Measurements from ENCODE around the gene CSNK1E. TPM values are rescaled to one million over a fixed set of nuclear protein-coding genes. Genes with fewer than 3 reads are reported as not detected.
"Not testable (repeated sequence)": the region's sequence is repeated elsewhere in the genome, so short reads cannot be mapped to it uniquely, and the experiment has no call there.

CSNK1E gene
- total RNA-seq, 2 experiments from 2014 or later: 74.3 to 81.3 TPM

DNA sequence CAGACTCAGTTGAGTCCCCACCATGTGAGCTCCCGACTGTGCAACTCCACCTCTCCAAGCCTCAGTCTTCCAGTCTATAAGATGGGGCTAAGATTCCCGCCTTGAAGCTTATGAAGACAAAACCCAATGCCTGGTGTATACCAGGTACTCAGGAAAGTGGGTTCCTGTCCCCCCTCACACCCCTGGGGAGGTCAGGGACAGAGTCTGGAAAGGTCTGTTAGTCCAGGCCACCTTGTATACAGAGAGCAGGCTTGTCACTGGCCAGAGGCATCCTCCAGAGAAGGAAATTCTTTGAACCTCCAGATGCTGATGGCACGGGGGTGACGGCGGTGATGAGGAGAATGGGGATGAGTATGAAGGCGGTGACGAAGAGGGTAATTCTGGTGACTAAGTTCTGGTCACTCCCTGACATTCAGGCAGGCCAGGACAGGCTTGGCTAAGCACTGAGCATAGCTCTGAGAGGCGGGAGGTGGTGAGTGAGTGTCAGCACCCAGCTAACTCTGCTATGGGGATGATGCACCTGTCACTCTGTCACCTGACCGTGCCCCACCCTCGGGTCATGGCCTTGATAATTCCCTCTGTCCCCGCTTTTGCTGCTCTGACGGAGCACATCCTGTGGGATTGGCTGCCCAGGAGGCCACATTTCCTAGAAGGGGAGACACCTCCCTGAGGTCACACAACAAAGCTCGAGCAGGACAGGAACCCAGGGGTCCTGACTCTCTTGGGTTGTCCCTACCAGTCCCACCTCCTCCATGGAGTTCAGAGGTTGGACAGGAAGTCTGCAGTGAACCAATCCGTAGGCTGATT, 30.9 kb upstream of the CSNK1E start:
- ChIA-PET POLR2A (no interaction called here), CTCF (interaction anchor here (0.6 to 2.1 kb wide), 3 partner anchors 9 to 296 kb away, joined by 3 to 5 read pairs (median 4); no protein-coding TSS in a partner anchor)
- peak overlapping the region; percentile 75 for H3K27ac Mint-ChIP-seq

DNA sequence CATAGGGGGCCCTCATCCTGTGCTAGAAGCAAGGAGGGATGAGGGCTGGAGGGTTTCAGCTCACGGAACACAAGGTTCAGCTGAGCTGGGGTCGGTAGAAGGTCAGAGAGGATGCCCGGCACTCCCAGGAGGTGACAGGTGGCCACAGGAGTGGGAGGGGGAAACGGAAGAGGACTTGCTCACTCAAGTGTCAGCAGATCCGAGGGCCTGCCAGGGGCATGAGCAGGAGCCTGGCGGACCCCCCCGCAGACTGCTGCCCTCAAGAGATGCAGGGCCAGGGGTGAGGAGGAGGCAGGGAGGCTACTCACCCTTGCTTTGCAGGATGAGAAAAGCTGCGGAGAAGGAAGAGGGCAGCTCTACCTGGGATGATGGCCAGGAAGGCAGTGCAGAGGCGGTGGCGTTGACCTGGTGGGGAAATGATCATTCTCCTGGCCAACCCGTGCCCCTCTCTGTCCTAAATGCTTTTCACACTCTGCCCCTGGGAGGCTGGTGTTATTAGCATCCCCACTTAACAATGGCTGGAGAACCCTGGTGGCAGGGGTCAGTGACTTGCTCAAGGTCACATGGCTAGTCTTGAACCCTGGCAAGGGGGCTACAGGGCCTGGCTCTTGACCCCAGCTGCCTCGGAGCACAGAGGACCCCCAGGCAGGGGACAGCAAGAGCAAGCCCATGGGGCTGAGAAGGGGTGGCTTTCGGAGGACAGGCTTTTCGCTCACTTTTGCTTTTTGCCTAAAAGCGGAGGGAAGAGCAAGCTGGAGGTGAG, 30.1 kb upstream of the CSNK1E start:
- Mint-ChIP-seq H3K4me3 (no peak overlapping the region), H3K4me1 (no peaks in the 10 kb centered on the region), H3K9me3 (no peaks in the 10 kb centered on the region), H3K27me3 (no peaks in the 10 kb centered on the region), H3K36me3 (ENCODE audit: low read depth) (no peaks in the 10 kb centered on the region), H3K27ac (no peak overlapping the region)
- CTCF ChIA-PET: interaction anchor here (0.5 to 2.1 kb wide), 2 partner anchors 241 to 295 kb away, joined by 3 to 5 read pairs; no protein-coding TSS in a partner anchor
- POLR2A ChIA-PET: no interaction called here
- DNase-seq: no peak

More for the DNA sequence above, 30.9 kb upstream of the CSNK1E start:
- Mint-ChIP-seq H3K27me3 (no peaks in the 10 kb centered on the region), H3K36me3 (ENCODE audit: low read depth) (no peaks in the 10 kb centered on the region), H3K9me3 (no peaks in the 10 kb centered on the region), H3K4me3 (no peak overlapping the region), H3K4me1 (no peaks in the 10 kb centered on the region)
- no peak for DNase-seq

GRCh38 chr22:38346506-38346905, 29.3 kb upstream of the CSNK1E start:
- no peaks in the 10 kb centered on the region for H3K27me3 Mint-ChIP-seq
- H3K4me1 Mint-ChIP-seq: no peaks in the 10 kb centered on the region
- no peak for DNase-seq
- H3K9me3 Mint-ChIP-seq: no peaks in the 10 kb centered on the region
- ChIA-PET CTCF (interaction anchor here (1.0 kb wide), 1 partner anchor 203 kb away, joined by 3 read pairs; no protein-coding TSS in a partner anchor), POLR2A (no interaction called here)
- no peaks in the 10 kb centered on the region for H3K36me3 Mint-ChIP-seq (ENCODE audit: low read depth)
- H3K27ac Mint-ChIP-seq: no peak overlapping the region
- H3K4me3 Mint-ChIP-seq: no peak overlapping the region

DNA sequence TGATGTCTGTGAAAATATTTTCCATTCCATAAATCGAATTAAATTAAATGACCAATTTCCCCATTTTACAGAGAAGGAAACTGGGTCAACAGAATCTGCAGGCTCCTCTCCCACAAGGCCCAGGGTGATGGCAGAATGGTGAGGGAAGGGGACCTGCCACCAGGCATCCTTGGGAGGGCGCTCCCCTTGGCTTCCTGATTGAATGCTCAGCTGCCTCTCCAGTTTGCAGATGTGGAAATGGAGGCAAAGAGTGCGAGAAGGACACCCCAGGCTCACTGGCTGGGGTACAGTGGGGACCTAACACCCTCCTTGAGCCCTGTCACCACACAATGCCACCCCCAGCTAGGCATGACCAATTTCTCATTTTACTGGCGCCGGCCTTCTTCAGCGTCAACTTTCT, 28.5 kb upstream of the CSNK1E start:
- H3K9me3 Mint-ChIP-seq: no peaks in the 10 kb centered on the region
- no peaks in the 10 kb centered on the region for H3K4me1 Mint-ChIP-seq
- ChIA-PET CTCF (interaction anchor here (1.0 kb wide), 1 partner anchor 202 kb away, joined by 3 read pairs; no protein-coding TSS in a partner anchor), POLR2A (no interaction called here)
- no peaks in the 10 kb centered on the region for H3K36me3 Mint-ChIP-seq (ENCODE audit: low read depth)
- DNase-seq: no peak
- no peak overlapping the region for H3K4me3 Mint-ChIP-seq
- no peak overlapping the region for H3K27ac Mint-ChIP-seq
- H3K27me3 Mint-ChIP-seq: no peaks in the 10 kb centered on the region

- H3K9me3 Mint-ChIP-seq; POLR2A ChIA-PET; H3K4me3 Mint-ChIP-seq; H3K36me3 Mint-ChIP-seq (ENCODE audit: low read depth); H3K4me1 Mint-ChIP-seq; H3K27ac Mint-ChIP-seq: not testable (repeated sequence)
- H3K27me3 Mint-ChIP-seq: peaks cover 13% of the 10 kb centered on the region
- DNase-seq: peak; percentile 1
- CTCF ChIA-PET: interaction anchor here (0.6 to 1.4 kb wide), 3 partner anchors 9 to 288 kb away, joined by 3 to 4 read pairs (median 4); no protein-coding TSS in a partner anchor
Observed at GRCh38 chr22:38339893-38340292, 22.7 kb upstream of the CSNK1E start.

DNA sequence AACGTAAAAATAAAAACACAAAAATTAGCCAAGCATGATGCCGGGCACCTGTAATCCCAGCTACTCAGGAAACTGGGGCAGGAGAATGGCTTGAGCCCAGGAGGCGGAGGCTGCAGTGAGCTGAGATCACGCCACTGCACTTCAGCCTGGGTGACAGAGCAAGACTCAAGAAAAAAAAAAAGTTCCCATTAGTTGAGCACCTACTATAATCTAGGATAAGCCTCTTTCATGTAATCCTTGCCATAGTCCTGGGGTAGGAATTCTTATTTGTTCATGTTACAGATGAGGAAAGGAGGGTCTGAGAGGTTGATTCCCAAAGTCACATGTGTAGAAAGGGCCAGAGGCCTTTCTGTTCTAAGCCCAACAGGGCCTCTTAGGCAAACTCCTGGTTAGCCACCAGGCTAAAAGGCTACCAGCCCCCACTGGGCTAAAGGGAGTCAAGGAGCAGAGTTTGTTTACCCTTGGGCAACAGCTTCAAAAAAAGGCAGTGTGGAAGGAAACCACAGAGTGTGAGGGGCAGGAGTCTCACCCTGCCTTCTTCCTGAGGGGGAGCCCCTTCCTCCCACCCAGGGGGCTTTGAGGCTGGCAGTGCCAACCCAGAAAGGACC, 21.6 kb upstream of the CSNK1E start:
- Mint-ChIP-seq H3K27me3 (peaks cover 18% of the 10 kb centered on the region), H3K36me3 (ENCODE audit: low read depth) (no peaks in the 10 kb centered on the region), H3K9me3 (no peaks in the 10 kb centered on the region), H3K4me1 (peaks cover 6% of the 10 kb centered on the region), H3K27ac (no peak overlapping the region), H3K4me3 (no peak overlapping the region)
- DNase-seq: peak; percentile 4
- ChIA-PET CTCF (interaction anchor here (1.4 kb wide), 1 partner anchor 10 kb away, joined by 4 read pairs; no protein-coding TSS in a partner anchor), POLR2A (no interaction called here)

GRCh38 chr22:38336699-38337098, 19.5 kb upstream of the CSNK1E start:
- Mint-ChIP-seq H3K9me3 (no peaks in the 10 kb centered on the region), H3K27me3 (peaks cover 18% of the 10 kb centered on the region)
- CTCF ChIA-PET: interaction anchor here (0.6 to 0.7 kb wide), 2 partner anchors 91 to 243 kb away, joined by 3 read pairs; no protein-coding TSS in a partner anchor

DNA sequence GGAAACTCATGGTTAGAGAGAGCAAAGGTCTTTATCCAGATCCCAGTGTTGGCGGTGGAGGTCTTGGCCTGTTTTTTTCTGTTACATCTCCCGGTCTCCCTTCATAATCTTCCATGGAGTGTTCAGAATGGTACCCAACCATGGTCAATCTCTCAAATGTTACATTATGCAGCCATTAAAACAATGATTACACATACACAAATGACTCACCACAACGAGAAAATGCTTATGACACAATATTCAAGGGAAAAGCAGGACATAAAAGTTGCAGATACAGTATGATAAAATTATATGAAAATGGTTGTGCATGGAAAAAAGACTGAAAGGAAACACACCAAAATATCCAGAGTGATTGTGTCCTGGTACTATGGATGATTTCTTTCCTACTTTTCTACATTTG, 17.8 kb upstream of the CSNK1E start:
- no peaks in the 10 kb centered on the region for H3K9me3 Mint-ChIP-seq
- DNase-seq: no peak
- CTCF ChIA-PET: no interaction called here
- H3K4me1 Mint-ChIP-seq: peaks cover 6% of the 10 kb centered on the region
- no peak overlapping the region for H3K27ac Mint-ChIP-seq
- POLR2A ChIA-PET: no interaction called here
- peaks cover 18% of the 10 kb centered on the region for H3K27me3 Mint-ChIP-seq
- H3K4me3 Mint-ChIP-seq: peak overlapping the region; percentile 18
- H3K36me3 Mint-ChIP-seq (ENCODE audit: low read depth): no peaks in the 10 kb centered on the region

More at GRCh38 chr22:38336699-38337098, 19.5 kb upstream of the CSNK1E start:
- no peaks in the 10 kb centered on the region for H3K36me3 Mint-ChIP-seq (ENCODE audit: low read depth)
- peak overlapping the region; percentile 56 for H3K4me3 Mint-ChIP-seq
- no peak overlapping the region for H3K27ac Mint-ChIP-seq
- DNase-seq: no peak
- POLR2A ChIA-PET: no interaction called here
- peaks cover 6% of the 10 kb centered on the region for H3K4me1 Mint-ChIP-seq

GRCh38 chr22:38327805-38328204, 10.6 kb upstream of the CSNK1E start:
- Mint-ChIP-seq H3K4me1 (peaks cover 4% of the 10 kb centered on the region), H3K36me3 (ENCODE audit: low read depth) (no peaks in the 10 kb centered on the region), H3K27me3 (no peaks in the 10 kb centered on the region), H3K27ac (no peak overlapping the region), H3K9me3 (no peaks in the 10 kb centered on the region), H3K4me3 (no peak overlapping the region)
- POLR2A ChIA-PET: no interaction called here
- CTCF ChIA-PET: no interaction called here
- DNase-seq: no peak

GRCh38 chr22:38327396-38327795, 10.2 kb upstream of the CSNK1E start:
- CTCF ChIA-PET: no interaction called here
- POLR2A ChIA-PET: no interaction called here
- peaks cover 4% of the 10 kb centered on the region for H3K4me1 Mint-ChIP-seq
- H3K9me3 Mint-ChIP-seq: no peaks in the 10 kb centered on the region
- no peaks in the 10 kb centered on the region for H3K27me3 Mint-ChIP-seq
- H3K4me3 Mint-ChIP-seq: no peak overlapping the region
- DNase-seq: no peak
- H3K36me3 Mint-ChIP-seq (ENCODE audit: low read depth): no peaks in the 10 kb centered on the region
- H3K27ac Mint-ChIP-seq: no peak overlapping the region

- POLR2A ChIA-PET: no interaction called here
- Mint-ChIP-seq H3K4me1 (peaks cover 4% of the 10 kb centered on the region), H3K36me3 (ENCODE audit: low read depth) (no peaks in the 10 kb centered on the region), H3K27me3 (no peaks in the 10 kb centered on the region), H3K4me3 (no peak overlapping the region), H3K27ac (no peak overlapping the region), H3K9me3 (no peaks in the 10 kb centered on the region)
- DNase-seq: no peak
- CTCF ChIA-PET: no interaction called here
Observed at GRCh38 chr22:38325587-38325986, 8.4 kb upstream of the CSNK1E start.

DNA sequence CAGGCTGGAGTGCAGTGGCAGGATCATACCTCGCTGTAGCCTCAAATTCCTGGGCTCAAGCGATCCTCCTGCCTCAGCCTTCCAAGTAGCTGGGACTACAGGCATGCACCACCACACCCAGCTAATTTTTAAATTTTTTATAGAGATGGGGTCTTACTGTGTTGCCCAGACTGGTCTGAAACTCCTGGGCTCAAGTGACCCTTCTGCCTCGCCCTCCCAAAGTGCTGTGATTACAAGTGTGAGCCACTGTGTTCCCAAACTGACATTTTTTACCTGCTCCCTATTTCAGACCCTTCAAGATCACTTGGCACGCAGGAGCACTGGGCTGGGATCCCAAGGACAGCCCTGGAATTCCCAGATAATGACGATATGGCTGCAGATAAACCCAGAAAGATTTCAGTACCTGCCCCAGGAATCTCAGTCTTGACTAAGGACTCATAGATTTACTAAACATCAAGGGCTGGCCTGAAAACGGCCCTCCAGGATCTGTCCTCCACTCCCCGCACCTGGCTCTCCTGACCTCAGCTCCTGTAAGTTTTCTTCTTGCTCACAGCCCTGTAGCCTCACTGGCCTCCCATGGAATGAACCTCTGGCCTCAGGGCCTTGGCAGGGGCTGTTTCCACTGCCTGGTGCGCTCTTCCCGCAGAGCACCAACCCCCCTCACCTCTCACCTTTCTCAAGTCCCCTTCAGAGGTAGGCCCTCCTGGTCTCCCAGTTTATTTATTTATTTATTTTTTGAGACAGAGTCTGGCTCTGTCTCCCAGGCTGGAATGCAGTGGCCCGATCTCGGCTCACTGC, 3.6 kb upstream of the CSNK1E start:
- Mint-ChIP-seq H3K4me1 (peaks cover 15% of the 10 kb centered on the region), H3K36me3 (ENCODE audit: low read depth) (no peaks in the 10 kb centered on the region), H3K27ac (no peak overlapping the region), H3K27me3 (no peaks in the 10 kb centered on the region), H3K9me3 (no peaks in the 10 kb centered on the region), H3K4me3 (no peak overlapping the region)
- no peak for DNase-seq
- CTCF ChIA-PET: no interaction called here
- POLR2A ChIA-PET: interaction anchor here (0.5 kb wide), 1 partner anchor 9 kb away, joined by 5 read pairs; no protein-coding TSS in a partner anchor
